H1 (cell line): ENCODE measurements around the gene LIX1L. TPM values are rescaled to one million over a fixed set of nuclear protein-coding genes. Genes with fewer than 3 reads are reported as not detected.

Experiments
- EP300 ChIP-seq, 2 experiments: IDR thresholded peaks; 1 replicate in 1 of 2; 2 replicates in 1 of 2; pipeline ENCODE4 v1.6.1; 2011 to 2012; ENCODE audit warnings: low read depth in 2 of 2, low read length in 2 of 2, mild to moderate bottlenecking in 2 of 2, borderline replicate concordance in 1 of 2, inconsistent platforms in 1 of 2, moderate library complexity in 1 of 2
- KDM5A ChIP-seq: fragments of 200-600 bp; IDR thresholded peaks from 2 replicates; pipeline ENCODE4 v1.7.1; 2012; ENCODE audit warnings: mild to moderate bottlenecking, low read length, inconsistent platforms, mixed read lengths
- NANOG ChIP-seq: IDR thresholded peaks from 2 replicates; pipeline ENCODE4 v1.6.1; 2011; ENCODE audit warnings: low read length, low read depth, mild to moderate bottlenecking, inconsistent platforms; ENCODE audit not compliant: insufficient read depth, poor library complexity, severe bottlenecking
- SIX5 ChIP-seq: IDR thresholded peaks from 2 replicates; pipeline ENCODE4 v1.6.1; 2011; ENCODE audit warnings: mild to moderate bottlenecking, low read depth, low read length
- SP2 ChIP-seq: IDR thresholded peaks from 2 replicates; pipeline ENCODE4 v1.6.1; 2012; ENCODE audit warnings: mild to moderate bottlenecking, low read length, inconsistent platforms
- USF2 ChIP-seq: IDR thresholded peaks from 2 replicates; pipeline ENCODE4 v1.6.1; 2011; ENCODE audit warnings: low read length, improper control_type of control experiment
- polyA plus RNA-seq, 7 experiments: library from polyadenylated mRNA; depleted of rRNA in 3 of 7; stranded (reverse) in 5 of 7; unstranded in 2 of 7; fragments of >200 nt in 5 of 7; fragments of 200-250 nt in 2 of 7; gene quantifications; 1 replicate in 5 of 7; 2 replicates in 1 of 7; 4 replicates in 1 of 7; pipeline versions ENCODE4 v1.2.1 to v1.2.3, GENCODE V29; 2011 to 2013; ENCODE audit warnings: missing spikeins in 2 of 7, mixed read lengths in 2 of 7
- total RNA-seq: library from RNA; stranded (reverse); fragmentation: NEBNext Ultra II Directional; extraction: Animal tissue kit (Norgen Biotek cat#: 25700); gene quantifications from 2 replicates; pipeline ENCODE4 v1.2.1, GENCODE V29; 2021
- TF ChIP-seq, protein P1 (sequence below): IDR thresholded peaks from 2 replicates; pipeline ENCODE4 v1.6.1; 2012; ENCODE audit warnings: inconsistent platforms

The LIX1L gene
- total and polyA plus RNA-seq, 2 of the 8 experiments (the other 6 are each of a cell fraction or from before 2014, with no cell fraction given): 2.9 to 3.7 TPM

GRCh38 chr1:145946477-145946986 is 11.3 kb downstream of the LIX1L start (continued):
- TF ChIP-seq USF2 (no peak), SIX5 (no peak), EP300 (IDR thresholded peaks at IDR 0.05; ENCODE audit: borderline replicate concordance in 1 of 2, low read depth in 2 of 2, low read length in 2 of 2) (no peak), KDM5A (no peak), NANOG (no peak), SP2 (no peak)
- TF ChIP-seq, protein P1, sequence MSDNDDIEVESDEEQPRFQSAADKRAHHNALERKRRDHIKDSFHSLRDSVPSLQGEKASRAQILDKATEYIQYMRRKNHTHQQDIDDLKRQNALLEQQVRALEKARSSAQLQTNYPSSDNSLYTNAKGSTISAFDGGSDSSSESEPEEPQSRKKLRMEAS: no peak
